ENCODE data around the gene UBE2G2.

DNA sequence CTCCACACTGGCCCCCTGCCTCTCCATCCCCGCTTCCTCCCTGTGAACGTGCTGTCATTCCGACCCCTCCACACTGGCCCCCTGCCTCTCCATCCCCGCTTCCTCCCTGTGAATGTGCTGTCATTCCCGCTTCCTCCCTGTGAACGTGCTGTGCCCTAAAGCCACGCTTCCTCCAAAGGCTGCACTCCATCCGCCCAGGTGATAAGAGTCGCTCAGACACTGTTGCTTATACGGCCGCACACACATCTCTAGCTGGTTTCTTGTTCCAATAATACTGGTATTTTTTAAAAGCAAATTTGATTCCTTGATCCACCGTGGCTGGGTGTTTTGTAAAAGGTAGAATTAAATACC, 51.0 kb downstream of the UBE2G2 start:
- TF ChIP-seq, protein P1, sequence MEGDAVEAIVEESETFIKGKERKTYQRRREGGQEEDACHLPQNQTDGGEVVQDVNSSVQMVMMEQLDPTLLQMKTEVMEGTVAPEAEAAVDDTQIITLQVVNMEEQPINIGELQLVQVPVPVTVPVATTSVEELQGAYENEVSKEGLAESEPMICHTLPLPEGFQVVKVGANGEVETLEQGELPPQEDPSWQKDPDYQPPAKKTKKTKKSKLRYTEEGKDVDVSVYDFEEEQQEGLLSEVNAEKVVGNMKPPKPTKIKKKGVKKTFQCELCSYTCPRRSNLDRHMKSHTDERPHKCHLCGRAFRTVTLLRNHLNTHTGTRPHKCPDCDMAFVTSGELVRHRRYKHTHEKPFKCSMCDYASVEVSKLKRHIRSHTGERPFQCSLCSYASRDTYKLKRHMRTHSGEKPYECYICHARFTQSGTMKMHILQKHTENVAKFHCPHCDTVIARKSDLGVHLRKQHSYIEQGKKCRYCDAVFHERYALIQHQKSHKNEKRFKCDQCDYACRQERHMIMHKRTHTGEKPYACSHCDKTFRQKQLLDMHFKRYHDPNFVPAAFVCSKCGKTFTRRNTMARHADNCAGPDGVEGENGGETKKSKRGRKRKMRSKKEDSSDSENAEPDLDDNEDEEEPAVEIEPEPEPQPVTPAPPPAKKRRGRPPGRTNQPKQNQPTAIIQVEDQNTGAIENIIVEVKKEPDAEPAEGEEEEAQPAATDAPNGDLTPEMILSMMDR (IDR thresholded peaks at IDR 0.05): no peak
- no peak for TF ChIP-seq POLR2A (IDR thresholded peaks at IDR 0.05)
- TF ChIP-seq EP300 (IDR thresholded peaks at IDR 0.05): no peak

All from upper lobe of left lung (tissue), 4 donors.